GM19452 (cell line): ENCODE data around the gene NKAP.
"Not testable (repeated sequence)": the region's sequence is repeated elsewhere in the genome, so short reads cannot be mapped to it uniquely, and the experiment has no call there.

Experiments
- ATAC-seq: cut with Tn5 transposase; IDR thresholded peaks from one replicate; pipeline ENCODE4 v1.9.1; 2021; ENCODE audit not compliant: unreplicated experiment

The NKAP gene

DNA sequence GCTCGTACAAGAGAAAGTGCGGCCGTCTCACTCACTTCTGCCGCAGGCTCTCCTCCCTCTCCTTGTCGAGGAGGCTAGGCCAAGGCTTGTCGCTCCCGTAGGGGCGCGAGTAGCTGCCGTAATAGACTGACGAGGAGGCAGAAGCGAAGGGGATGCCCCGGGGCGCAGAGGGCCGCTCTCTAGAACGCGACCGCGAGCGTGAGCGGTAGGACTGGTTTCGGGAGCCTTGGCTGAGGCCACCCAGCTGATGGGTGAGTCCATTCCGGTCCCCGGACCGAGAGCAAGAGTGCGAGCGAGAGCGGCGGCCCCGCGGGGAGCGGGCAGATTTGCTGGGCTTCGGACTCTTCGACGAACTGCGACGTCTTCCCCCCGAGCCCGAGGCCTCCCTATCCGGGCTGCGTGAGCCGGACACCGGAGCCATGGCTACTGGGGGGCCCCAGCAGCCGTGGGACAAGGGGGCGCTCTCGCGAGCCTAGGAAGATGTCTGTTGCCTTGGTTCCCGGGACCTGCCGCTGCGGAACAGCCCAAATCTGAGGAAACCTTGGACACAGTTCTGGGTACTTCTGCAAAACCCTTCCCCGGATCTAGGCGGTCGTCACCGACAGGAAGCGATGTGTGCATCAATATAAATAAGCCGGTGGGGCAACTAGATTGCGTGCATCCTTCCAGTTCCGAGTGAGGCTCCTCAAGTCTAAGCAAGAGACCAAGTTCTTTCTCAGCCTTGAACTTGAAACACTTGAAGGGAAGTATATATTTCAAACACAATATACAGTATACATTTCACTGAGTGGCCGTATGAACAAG lies at the start of gene NKAP:
Gene NKAP (minus strand): TSS at position 567 of the 804 bp plus-strand sequence. CDS start 146 bp downstream, at position 421.
- peak; percentile 81 for ATAC-seq

GRCh38 chrX:119991005-119991787 lies 47.6 kb upstream of the NKAP start:
- no peak for ATAC-seq

- ATAC-seq, result no peak
These were observed 47.0 kb upstream of the NKAP start for GRCh38 chrX:119990556-119991004.

DNA sequence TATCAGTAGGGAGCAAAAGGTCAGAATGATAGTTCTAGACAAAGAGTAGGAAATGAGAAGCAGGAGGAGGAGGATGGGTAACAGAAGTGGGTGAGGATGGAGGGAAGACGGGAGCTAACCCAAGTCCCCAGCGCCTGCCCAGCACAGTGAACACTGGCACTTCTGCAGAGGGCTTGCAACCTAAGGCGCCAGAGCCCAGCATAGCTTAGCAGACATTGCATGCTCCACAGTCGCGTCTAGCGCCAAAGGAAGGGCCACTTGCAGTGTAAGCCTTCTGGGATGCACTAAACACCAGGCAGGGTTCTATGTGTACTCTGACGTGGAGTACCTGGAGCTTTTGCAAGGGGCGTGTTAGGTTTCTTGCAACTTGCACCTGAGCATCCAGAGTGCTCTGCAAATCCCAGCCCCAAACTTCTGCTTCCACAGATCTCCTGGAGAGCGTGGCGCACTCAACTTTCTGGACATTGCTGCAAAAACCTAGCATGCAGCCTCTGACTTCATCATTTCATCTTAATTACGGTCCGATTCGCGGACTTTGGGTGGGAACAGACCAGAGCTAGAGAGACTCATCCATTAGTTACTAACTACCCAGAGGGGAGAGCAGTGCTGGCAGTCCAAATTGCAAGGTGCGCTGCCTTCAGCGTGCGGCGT lies 46.5 kb upstream of the NKAP start:
- no peak for ATAC-seq

DNA sequence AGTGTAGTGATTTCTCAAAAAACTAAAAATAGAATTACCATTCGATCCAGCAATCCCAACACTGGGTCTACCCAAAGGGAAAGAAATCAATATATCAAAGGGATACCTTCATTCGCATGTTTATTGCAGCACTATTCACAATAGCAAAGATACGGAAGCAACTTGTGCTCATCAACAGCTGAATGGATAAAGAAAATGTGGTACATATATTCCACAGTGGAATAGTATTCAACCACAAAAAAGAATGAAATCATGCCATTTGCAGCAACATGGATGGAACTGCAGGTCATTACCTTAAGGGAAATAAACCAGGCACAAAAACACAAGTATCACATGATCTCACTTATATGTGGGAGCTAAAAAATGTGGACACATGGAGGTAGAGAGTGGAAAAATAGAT lies 42.7 kb upstream of the NKAP start:
- ATAC-seq, result no peak

DNA sequence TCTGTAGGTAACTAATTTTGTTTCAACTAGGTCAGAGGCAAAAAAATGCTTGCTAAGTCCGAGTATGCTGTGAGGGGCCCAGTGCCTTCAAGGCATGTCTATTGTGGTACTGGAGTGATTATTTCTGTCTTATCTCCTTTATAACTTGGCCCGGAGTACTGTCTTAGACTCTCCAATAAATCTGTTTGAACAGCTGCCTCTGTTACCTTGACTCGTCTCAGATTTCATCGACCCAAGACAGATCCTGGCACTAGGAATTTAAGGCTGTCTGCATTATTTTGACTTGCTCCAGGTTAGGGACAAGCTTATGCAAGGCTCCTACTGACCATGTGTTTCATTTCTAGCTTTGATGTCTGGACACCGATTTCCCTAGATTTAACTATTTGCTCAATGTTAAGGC lies 41.1 kb upstream of the NKAP start:
- ATAC-seq, result no peak

GRCh38 chrX:119983494-119983893 lies 39.9 kb upstream of the NKAP start:
- ATAC-seq, result no peak

GRCh38 chrX:119982145-119982544 lies 38.6 kb upstream of the NKAP start:
- ATAC-seq, result no peak

- no peak for ATAC-seq
These were observed 37.9 kb upstream of the NKAP start for GRCh38 chrX:119981286-119982070.

GRCh38 chrX:119977172-119977571 lies 33.6 kb upstream of the NKAP start:
- not testable (repeated sequence) for ATAC-seq

DNA sequence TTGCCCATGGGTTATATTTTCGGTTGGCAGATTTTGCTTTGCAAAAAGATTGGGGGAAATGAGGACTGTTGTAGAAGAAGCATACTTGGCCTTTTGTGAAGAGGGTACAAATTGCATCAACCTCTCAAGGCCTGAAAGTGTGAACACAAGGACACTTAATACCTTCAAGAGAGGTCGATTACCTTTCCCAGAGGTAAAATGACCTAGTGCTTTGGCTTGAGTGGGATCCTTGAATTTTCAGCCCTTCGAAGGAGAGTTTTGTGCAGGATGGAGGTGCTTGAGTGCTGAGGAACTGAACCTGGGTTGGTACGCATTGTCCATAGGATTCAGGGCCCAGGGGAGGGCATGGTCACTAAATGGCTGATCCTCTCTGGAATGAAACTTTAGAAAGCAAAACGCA lies 27.6 kb upstream of the NKAP start:
- ATAC-seq, result no peak

GRCh38 chrX:119970574-119970973 lies 27.0 kb upstream of the NKAP start:
- no peak for ATAC-seq

GRCh38 chrX:119966837-119967236 lies 23.3 kb upstream of the NKAP start:
- not testable (repeated sequence) for ATAC-seq

- ATAC-seq, result no peak
These were observed 17.1 kb upstream of the NKAP start for GRCh38 chrX:119960625-119961024.

GRCh38 chrX:119955807-119956570 lies 12.4 kb upstream of the NKAP start:
- ATAC-seq, result not testable (repeated sequence)

DNA sequence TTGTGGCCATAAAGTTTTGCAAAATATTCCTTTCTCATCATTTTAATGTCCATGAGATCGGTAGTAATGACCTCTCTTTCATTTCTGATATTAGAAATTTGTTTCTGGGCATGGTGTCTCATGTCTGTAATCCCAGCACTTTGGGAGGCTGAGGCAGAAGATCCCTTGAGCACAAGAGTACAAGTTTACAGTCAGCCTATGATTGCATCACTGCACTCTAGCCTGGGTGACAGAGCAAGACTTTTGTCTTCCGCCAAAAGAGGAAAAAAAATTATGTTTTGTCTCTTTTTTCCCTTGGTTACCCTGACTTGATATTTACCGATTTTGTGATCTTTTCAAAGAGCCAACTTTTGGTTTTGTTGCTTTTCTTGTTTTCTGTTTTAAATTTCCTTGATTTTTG lies 10.8 kb upstream of the NKAP start:
- ATAC-seq, result no peak

GRCh38 chrX:119948381-119948780 lies 4.8 kb upstream of the NKAP start:
- no peak for ATAC-seq

GRCh38 chrX:119945481-119945880 lies 1.9 kb upstream of the NKAP start:
- ATAC-seq, result no peak

DNA sequence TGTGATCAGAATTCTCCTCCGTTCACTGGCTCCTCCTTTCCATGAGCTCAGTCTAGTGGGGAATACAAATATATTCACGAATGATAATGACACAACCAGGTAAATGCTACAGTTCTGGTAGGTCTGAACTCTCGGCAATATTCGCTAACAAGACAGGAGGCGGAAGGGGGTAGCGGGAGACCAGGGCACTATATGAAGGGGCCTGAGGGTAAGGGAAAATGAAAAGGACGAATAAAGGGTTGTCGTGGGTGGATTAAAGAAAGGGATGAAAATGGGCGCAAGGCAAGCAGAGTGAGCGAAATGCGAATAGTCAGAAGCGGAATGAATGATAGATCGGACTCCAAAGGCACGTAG lies 743 bp downstream of the NKAP start:
- ATAC-seq, result peak; percentile 4

GRCh38 chrX:119942173-119942819 lies 1.3 kb downstream of the NKAP start:
- no peak for ATAC-seq
